Measurements from ENCODE around the gene CFTR. TPM values are rescaled to one million over a fixed set of nuclear protein-coding genes. Genes with fewer than 3 reads are reported as not detected.

CFTR gene
- total RNA-seq, 3 donors from 2014 or later (not counting 1 experiment from before 2014, with no cell fraction given): not detected

- H3K9me3 ChIP-seq (ENCODE audit: control insufficient read depth, insufficient read depth, low read length): no peaks in the 10 kb centered on the region
- no peak for TF ChIP-seq CTCF (IDR thresholded peaks at IDR 0.05)
- intact Hi-C loops (cut with micrococcal nuclease): no loop called here
- no peaks in the 10 kb centered on the region for H3K4me1 ChIP-seq (ENCODE audit: control insufficient read depth, insufficient read depth, low read length)
- Mint-ChIP-seq H3K9me3 (peaks cover 11 to 14% of the 10 kb centered on the region in 2 donors), H3K27ac (no peak overlapping the region), H3K36me3 (no peaks in the 10 kb centered on the region), H3K4me3 (no peak overlapping the region), H3K27me3 (ENCODE audit: low read depth in 2 of 2) (no peaks in the 10 kb centered on the region), H3K4me1 (no peaks in the 10 kb centered on the region)
- no peak for DNase-seq
- H3K27ac ChIP-seq (ENCODE audit: low read length): no peak overlapping the region
- no peak overlapping the region for H3K4me3 ChIP-seq (ENCODE audit: low read length)
- H3K36me3 ChIP-seq (ENCODE audit: control insufficient read depth, insufficient read depth, low read length): no peaks in the 10 kb centered on the region
- ATAC-seq: no peak
- WGBS (ENCODE audit: insufficient coverage): no CpG with 5 or more reads among the region's 1 CpG
- no peaks in the 10 kb centered on the region for H3K27me3 ChIP-seq (ENCODE audit: control insufficient read depth, insufficient read depth, low read length)
Measured at GRCh38 chr7:117654780-117655179, 175.0 kb downstream of the CFTR start.

GRCh38 chr7:117656806-117657205, 177.0 kb downstream of the CFTR start:
- 83% methylated on average over 2 of the region's 2 CpGs for WGBS (ENCODE audit: insufficient coverage)
- no peaks in the 10 kb centered on the region for H3K27me3 Mint-ChIP-seq (ENCODE audit: low read depth in 2 of 2)

GRCh38 chr7:117659531-117660011, 179.7 kb downstream of the CFTR start:
- intact Hi-C loops (cut with micrococcal nuclease): no loop called here
- no peaks in the 10 kb centered on the region for H3K27me3 ChIP-seq (ENCODE audit: control insufficient read depth, insufficient read depth, low read length)

More at GRCh38 chr7:117656806-117657205, 177.0 kb downstream of the CFTR start:
- TF ChIP-seq CTCF (IDR thresholded peaks at IDR 0.05): no peak
- no peaks in the 10 kb centered on the region for H3K36me3 ChIP-seq (ENCODE audit: control insufficient read depth, insufficient read depth, low read length)
- no peaks in the 10 kb centered on the region for H3K27me3 ChIP-seq (ENCODE audit: control insufficient read depth, insufficient read depth, low read length)
- no peaks in the 10 kb centered on the region for H3K4me1 Mint-ChIP-seq
- intact Hi-C loops (cut with micrococcal nuclease): no loop called here
- no peak for DNase-seq
- ATAC-seq: no peak
- no peak overlapping the region for H3K27ac ChIP-seq (ENCODE audit: low read length)
- peaks cover 9 to 12% of the 10 kb centered on the region in 2 donors for H3K9me3 Mint-ChIP-seq
- no peaks in the 10 kb centered on the region for H3K9me3 ChIP-seq (ENCODE audit: control insufficient read depth, insufficient read depth, low read length)
- H3K4me3 ChIP-seq (ENCODE audit: low read length): no peak overlapping the region
- no peaks in the 10 kb centered on the region for H3K4me1 ChIP-seq (ENCODE audit: control insufficient read depth, insufficient read depth, low read length)
- no peak overlapping the region for H3K4me3 Mint-ChIP-seq
- no peaks in the 10 kb centered on the region for H3K36me3 Mint-ChIP-seq
- no peak overlapping the region for H3K27ac Mint-ChIP-seq

More at GRCh38 chr7:117659531-117660011, 179.7 kb downstream of the CFTR start:
- ATAC-seq: no peak
- H3K27me3 Mint-ChIP-seq (ENCODE audit: low read depth in 2 of 2): no peaks in the 10 kb centered on the region
- Histone ChIP-seq H3K36me3 (ENCODE audit: control insufficient read depth, insufficient read depth, low read length) (no peaks in the 10 kb centered on the region), H3K4me3 (ENCODE audit: low read length) (no peak overlapping the region), H3K4me1 (ENCODE audit: control insufficient read depth, insufficient read depth, low read length) (no peaks in the 10 kb centered on the region), H3K27ac (ENCODE audit: low read length) (no peak overlapping the region), H3K9me3 (ENCODE audit: control insufficient read depth, insufficient read depth, low read length) (no peaks in the 10 kb centered on the region)
- TF ChIP-seq CTCF (IDR thresholded peaks at IDR 0.05): no peak
- DNase-seq: no peak
- no peaks in the 10 kb centered on the region for H3K4me1 Mint-ChIP-seq
- H3K27ac Mint-ChIP-seq: no peak overlapping the region
- peaks cover 9 to 11% of the 10 kb centered on the region in 2 donors for H3K9me3 Mint-ChIP-seq
- H3K36me3 Mint-ChIP-seq: no peaks in the 10 kb centered on the region
- H3K4me3 Mint-ChIP-seq: no peak overlapping the region

Data from natural killer cell (primary cell).